ENCODE results near the gene SLC34A2. TPM values are rescaled to one million over a fixed set of nuclear protein-coding genes. Genes with fewer than 3 reads are reported as not detected.

Gene SLC34A2
- total RNA-seq, 1 donor from 2014 or later, result 2.1 TPM

GRCh38 chr4:25713812-25714211 lies 58.2 kb downstream of the SLC34A2 start:
- Mint-ChIP-seq H3K27ac (ENCODE audit: unreplicated experiment) (no peak overlapping the region), H3K4me1 (ENCODE audit: low read depth, unreplicated experiment) (no peaks in the 10 kb centered on the region), H3K4me3 (ENCODE audit: unreplicated experiment) (no peak overlapping the region), H3K27me3 (ENCODE audit: unreplicated experiment) (no peaks in the 10 kb centered on the region), H3K9me3 (ENCODE audit: unreplicated experiment) (peaks cover 2% of the 10 kb centered on the region), H3K36me3 (ENCODE audit: unreplicated experiment) (peaks cover 3% of the 10 kb centered on the region)
- no peak for TF ChIP-seq CTCF (IDR thresholded peaks at IDR 0.05; ENCODE audit: partially characterized antibody, unreplicated experiment)
- no peak for DNase-seq

DNA sequence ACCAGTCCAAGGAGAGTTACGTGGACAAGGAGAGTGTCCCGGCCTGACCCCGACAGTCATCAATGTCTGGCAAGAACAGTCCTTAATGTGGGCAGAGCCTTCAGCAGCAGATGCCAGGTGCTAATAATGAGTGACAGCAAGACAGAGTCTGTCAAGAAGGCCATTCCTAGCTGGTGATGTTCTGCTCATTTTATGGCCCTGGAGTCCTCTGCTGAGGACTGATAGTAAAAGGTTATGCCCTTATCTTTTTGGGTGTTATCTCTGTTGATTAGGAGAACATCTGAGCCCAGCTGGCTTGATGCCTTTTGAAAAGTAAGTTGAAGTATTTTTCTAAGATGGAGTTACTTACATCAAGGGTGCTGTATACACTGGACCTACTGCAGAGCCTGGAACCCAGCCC lies 67.3 kb downstream of the SLC34A2 start:
- H3K27ac Mint-ChIP-seq (ENCODE audit: unreplicated experiment), result no peak overlapping the region
- H3K4me1 Mint-ChIP-seq (ENCODE audit: low read depth, unreplicated experiment), result peaks cover 3% of the 10 kb centered on the region
- TF ChIP-seq CTCF (IDR thresholded peaks at IDR 0.05; ENCODE audit: partially characterized antibody, unreplicated experiment), result no peak
- H3K9me3 Mint-ChIP-seq (ENCODE audit: unreplicated experiment), result peaks cover 2% of the 10 kb centered on the region
- H3K4me3 Mint-ChIP-seq (ENCODE audit: unreplicated experiment), result no peak overlapping the region
- H3K36me3 Mint-ChIP-seq (ENCODE audit: unreplicated experiment), result peaks cover 7% of the 10 kb centered on the region
- no peaks in the 10 kb centered on the region for H3K27me3 Mint-ChIP-seq (ENCODE audit: unreplicated experiment)
- DNase-seq, result no peak

- TF ChIP-seq CTCF (IDR thresholded peaks at IDR 0.05; ENCODE audit: partially characterized antibody, unreplicated experiment), result no peak
- H3K36me3 Mint-ChIP-seq (ENCODE audit: unreplicated experiment), result peaks cover 7% of the 10 kb centered on the region
- H3K9me3 Mint-ChIP-seq (ENCODE audit: unreplicated experiment), result peaks cover 2% of the 10 kb centered on the region
- H3K27me3 Mint-ChIP-seq (ENCODE audit: unreplicated experiment), result peaks cover 2% of the 10 kb centered on the region
- H3K4me1 Mint-ChIP-seq (ENCODE audit: low read depth, unreplicated experiment), result peaks cover 3% of the 10 kb centered on the region
- H3K27ac Mint-ChIP-seq (ENCODE audit: unreplicated experiment), result no peak overlapping the region
- H3K4me3 Mint-ChIP-seq (ENCODE audit: unreplicated experiment), result no peak overlapping the region
- no peak for DNase-seq
Measured at GRCh38 chr4:25723409-25723808, 67.8 kb downstream of the SLC34A2 start.

DNA sequence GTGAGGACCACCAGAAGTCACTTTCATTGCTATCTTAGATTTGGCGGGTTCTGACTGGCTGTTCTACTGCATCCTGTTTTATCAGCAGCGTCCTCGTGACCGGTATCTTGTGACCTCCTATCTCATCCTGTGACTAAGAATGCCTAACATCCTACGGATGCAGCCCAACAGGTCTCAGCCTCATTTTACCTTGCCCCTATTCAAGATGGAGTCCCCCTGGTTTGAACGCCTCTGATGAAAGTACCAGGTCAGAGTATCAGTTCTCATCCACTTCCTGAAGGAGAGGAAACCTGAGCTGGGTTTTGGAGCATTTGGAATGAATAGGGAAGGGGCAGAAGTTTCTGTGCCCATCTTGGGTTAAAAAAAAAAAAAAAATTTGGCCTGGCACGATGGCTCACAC lies 70.2 kb downstream of the SLC34A2 start:
- Mint-ChIP-seq H3K9me3 (ENCODE audit: unreplicated experiment) (peaks cover 4% of the 10 kb centered on the region), H3K27me3 (ENCODE audit: unreplicated experiment) (peaks cover 4% of the 10 kb centered on the region), H3K36me3 (ENCODE audit: unreplicated experiment) (peaks cover 7% of the 10 kb centered on the region), H3K27ac (ENCODE audit: unreplicated experiment) (no peak overlapping the region), H3K4me3 (ENCODE audit: unreplicated experiment) (no peak overlapping the region), H3K4me1 (ENCODE audit: low read depth, unreplicated experiment) (peaks cover 3% of the 10 kb centered on the region)
- TF ChIP-seq CTCF (IDR thresholded peaks at IDR 0.05; ENCODE audit: partially characterized antibody, unreplicated experiment), result no peak
- no peak for DNase-seq

- Mint-ChIP-seq H3K27me3 (ENCODE audit: unreplicated experiment) (peaks cover 4% of the 10 kb centered on the region), H3K4me1 (ENCODE audit: low read depth, unreplicated experiment) (peaks cover 3% of the 10 kb centered on the region), H3K4me3 (ENCODE audit: unreplicated experiment) (no peak overlapping the region), H3K36me3 (ENCODE audit: unreplicated experiment) (no peaks in the 10 kb centered on the region), H3K27ac (ENCODE audit: unreplicated experiment) (no peak overlapping the region), H3K9me3 (ENCODE audit: unreplicated experiment) (peaks cover 4% of the 10 kb centered on the region)
- DNase-seq, result no peak
- no peak for TF ChIP-seq CTCF (IDR thresholded peaks at IDR 0.05; ENCODE audit: partially characterized antibody, unreplicated experiment)
Measured at GRCh38 chr4:25727711-25728493, 72.3 kb downstream of the SLC34A2 start.

Data from glutamatergic neuron (in vitro differentiated cells).